Glutamatergic neuron (in vitro differentiated cells): Measurements from ENCODE around the gene TNNT1. TPM values are rescaled to one million over a fixed set of nuclear protein-coding genes. Genes with fewer than 3 reads are reported as not detected.

Source experiments
- DNase-seq: peaks from one replicate; pipeline ENCODE4 v3.0.0; 2022
- H3K27ac Mint-ChIP-seq: one replicate; pipeline ENCODE4 v1.8.0; 2020; ENCODE audit warnings: mild to moderate bottlenecking, mixed read lengths, inconsistent platforms; ENCODE audit not compliant: unreplicated experiment
- H3K27me3 Mint-ChIP-seq: one replicate; pipeline ENCODE4 v1.8.0; 2020; ENCODE audit warnings: mild to moderate bottlenecking, moderate library complexity, mixed read lengths, inconsistent platforms; ENCODE audit not compliant: unreplicated experiment
- H3K36me3 Mint-ChIP-seq: one replicate; pipeline ENCODE4 v1.8.0; 2020; ENCODE audit warnings: mild to moderate bottlenecking, mixed read lengths, inconsistent platforms; ENCODE audit not compliant: unreplicated experiment
- H3K4me1 Mint-ChIP-seq: one replicate; pipeline ENCODE4 v1.8.0; 2020; ENCODE audit warnings: mild to moderate bottlenecking, low read depth, mixed read lengths, inconsistent platforms; ENCODE audit not compliant: unreplicated experiment
- H3K4me3 Mint-ChIP-seq: one replicate; pipeline ENCODE4 v1.8.0; 2020; ENCODE audit warnings: mild to moderate bottlenecking, mixed read lengths, inconsistent platforms; ENCODE audit not compliant: unreplicated experiment
- H3K9me3 Mint-ChIP-seq: one replicate; pipeline ENCODE4 v1.8.0; 2020; ENCODE audit warnings: mild to moderate bottlenecking, moderate library complexity, mixed read lengths, inconsistent platforms; ENCODE audit not compliant: unreplicated experiment
- CTCF ChIP-seq: fragments of 200-600 bp; sonication (generic); IDR thresholded peaks from one replicate; pipeline ENCODE4 v1.5.0; 2021; ENCODE audit not compliant: partially characterized antibody, unreplicated experiment
- microRNA-seq: library from miRNA; unstranded; fragments of <30 nt; microRNA quantifications from one replicate; pipeline ENCODE4, GENCODE V29; 2020; ENCODE audit not compliant: unreplicated experiment
- total RNA-seq: library from RNA; stranded (reverse); fragmentation: NEBNext Ultra II Directional; extraction: Animal tissue kit (Norgen Biotek cat#: 25700); gene quantifications from one replicate; pipeline ENCODE4 v1.2.1, GENCODE V29; 2021; ENCODE audit not compliant: unreplicated experiment

The TNNT1 gene
- total RNA-seq, 1 donor from 2014 or later = 19.3 TPM

GRCh38 chr19:55086730-55087541, 62.1 kb downstream of the TNNT1 start:
- peak; percentile 99 for DNase-seq
- Mint-ChIP-seq H3K36me3 (peaks cover 8% of the 10 kb centered on the region), H3K9me3 (peaks cover 34% of the 10 kb centered on the region), H3K27me3 (peaks cover 40% of the 10 kb centered on the region), H3K4me3 (peak overlapping the region; percentile 100), H3K4me1 (peaks cover 24% of the 10 kb centered on the region), H3K27ac (peak overlapping the region; percentile 100)
- TF ChIP-seq CTCF = no peak

DNA sequence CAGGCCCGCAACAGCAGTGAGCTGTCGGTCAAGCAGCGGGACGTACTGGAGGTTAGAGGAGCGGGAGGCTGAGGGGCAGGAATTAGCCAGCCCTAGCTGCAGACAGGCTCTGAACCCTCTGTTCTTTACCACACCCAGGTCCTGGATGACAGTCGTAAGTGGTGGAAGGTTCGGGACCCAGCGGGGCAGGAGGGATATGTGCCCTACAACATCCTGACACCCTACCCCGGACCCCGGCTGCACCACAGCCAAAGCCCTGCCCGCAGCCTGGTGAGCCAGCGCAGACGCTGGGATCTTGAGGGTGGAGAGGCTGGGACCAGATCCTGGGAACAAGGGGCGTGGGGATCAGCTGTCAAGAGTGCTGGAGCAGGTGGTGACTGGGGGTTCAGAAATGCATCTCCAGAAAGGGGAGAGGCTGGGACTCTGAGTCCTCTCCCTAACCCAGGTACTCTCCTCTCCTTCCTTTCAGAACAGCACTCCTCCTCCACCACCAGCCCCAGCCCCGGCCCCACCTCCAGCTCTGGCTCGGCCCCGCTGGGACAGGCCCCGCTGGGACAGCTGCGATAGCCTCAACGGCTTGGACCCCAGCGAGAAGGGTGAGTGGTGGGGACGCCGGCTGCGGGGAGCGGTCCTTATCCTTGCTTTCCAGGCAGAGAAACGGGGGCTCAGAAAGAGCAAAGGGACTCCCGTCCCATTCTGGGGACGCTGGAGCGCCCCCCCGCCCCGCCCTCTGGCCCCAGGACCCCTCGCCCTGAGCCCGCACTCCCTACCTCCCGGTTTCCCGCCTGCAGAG, 62.9 kb downstream of the TNNT1 start:
- Mint-ChIP-seq H3K27ac (peak overlapping the region; percentile 85), H3K9me3 (peaks cover 36% of the 10 kb centered on the region), H3K27me3 (peaks cover 40% of the 10 kb centered on the region), H3K4me3 (peak overlapping the region; percentile 92), H3K36me3 (peaks cover 8% of the 10 kb centered on the region), H3K4me1 (peaks cover 24% of the 10 kb centered on the region)
- TF ChIP-seq CTCF = no peak
- peak; percentile 71 for DNase-seq

GRCh38 chr19:55084416-55084815, 64.6 kb downstream of the TNNT1 start:
- Mint-ChIP-seq H3K27ac (no peak overlapping the region), H3K36me3 (peaks cover 9% of the 10 kb centered on the region), H3K4me3 (peak overlapping the region; percentile 53), H3K9me3 (peaks cover 34% of the 10 kb centered on the region), H3K27me3 (peaks cover 43% of the 10 kb centered on the region), H3K4me1 (peaks cover 19% of the 10 kb centered on the region)
- no peak for DNase-seq
- no peak for TF ChIP-seq CTCF

DNA sequence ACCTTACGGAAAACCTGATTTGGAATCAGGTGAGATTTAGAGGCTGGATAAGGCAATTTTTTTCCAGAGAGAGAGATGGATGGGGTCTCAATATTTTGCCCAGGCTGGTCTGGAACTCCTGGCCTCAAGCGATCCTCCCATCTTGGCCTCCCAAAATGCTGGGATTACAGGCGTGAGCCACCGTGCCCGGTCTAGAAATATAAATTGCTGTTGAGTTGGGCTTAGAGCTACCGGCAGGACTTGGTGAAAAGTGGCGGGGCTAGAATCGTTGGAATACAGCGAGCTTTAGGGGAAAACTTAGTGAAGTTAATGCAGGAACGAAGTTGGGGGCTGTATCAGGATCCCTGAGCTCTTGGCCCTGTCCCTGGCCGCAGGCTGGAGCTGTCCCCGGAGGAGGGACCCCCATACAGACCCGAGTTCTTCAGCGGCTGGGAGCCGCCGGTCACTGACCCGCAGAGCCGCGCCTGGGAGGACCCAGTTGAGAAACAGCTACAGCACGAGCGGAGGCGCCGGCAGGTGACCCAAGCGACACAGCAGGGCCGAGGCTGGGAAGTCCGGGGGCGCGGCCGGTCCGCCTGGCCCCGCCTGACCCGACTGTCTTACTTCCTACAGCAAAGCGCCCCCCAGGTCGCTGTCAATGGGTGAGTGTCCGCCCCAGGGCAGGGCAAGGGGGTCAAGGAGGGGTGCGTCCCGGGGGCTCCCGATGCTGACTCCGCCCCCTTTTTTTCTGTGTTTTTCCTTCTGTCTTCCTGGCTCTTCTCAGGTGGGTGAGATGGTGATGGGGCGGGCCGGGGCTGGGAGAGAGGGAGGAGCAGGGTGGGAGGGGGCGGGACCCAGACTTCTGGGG, 65.8 kb downstream of the TNNT1 start:
- Mint-ChIP-seq H3K9me3 (peaks cover 33% of the 10 kb centered on the region), H3K4me1 (peaks cover 11% of the 10 kb centered on the region), H3K27me3 (peaks cover 43% of the 10 kb centered on the region), H3K36me3 (peaks cover 12% of the 10 kb centered on the region), H3K27ac (no peak overlapping the region), H3K4me3 (peak overlapping the region; percentile 68)
- TF ChIP-seq CTCF = no peak
- no peak for DNase-seq

Small RNA genes lying within 50 kb of the gene (microRNA-seq; reads per million reads assigned to microRNA genes)
- gene MIR7975 = not detected

Other genes starting within 250 kb of the TNNT1 start
- gene NCR1, start 243.1 kb downstream of the TNNT1 start, total RNA-seq = not detected
- not detected for gene NLRP7, start 201.7 kb downstream of the TNNT1 start, total RNA-seq
- 34.2 TPM for gene NLRP2, start 182.8 kb downstream of the TNNT1 start, total RNA-seq
- gene GP6, start 110.9 kb downstream of the TNNT1 start, total RNA-seq = 0.42 TPM
- gene RDH13, start 86.1 kb downstream of the TNNT1 start, total RNA-seq = 17.9 TPM
- gene EPS8L1, start 73.3 kb downstream of the TNNT1 start, total RNA-seq = 114 TPM
- 150 TPM for gene PPP1R12C, start 31.6 kb downstream of the TNNT1 start, total RNA-seq
- gene TNNI3, start 8.5 kb upstream of the TNNT1 start, total RNA-seq = 3.3 TPM
- gene DNAAF3, start 17.4 kb upstream of the TNNT1 start, total RNA-seq = 2.4 TPM
- gene SYT5, start 31.1 kb upstream of the TNNT1 start, total RNA-seq = 23.7 TPM
- gene PTPRH, start 60.3 kb upstream of the TNNT1 start, total RNA-seq = 7.4 TPM
- gene TMEM86B, start 79.6 kb upstream of the TNNT1 start, total RNA-seq = 7.6 TPM
- 82.3 TPM for gene PPP6R1, start 109.8 kb upstream of the TNNT1 start, total RNA-seq
- gene HSPBP1, start 130.9 kb upstream of the TNNT1 start, total RNA-seq = 41.5 TPM
- gene BRSK1, start 134.8 kb upstream of the TNNT1 start, total RNA-seq = 223 TPM
- not detected for gene TMEM150B, start 176.1 kb upstream of the TNNT1 start, total RNA-seq
- gene KMT5C, start 190.7 kb upstream of the TNNT1 start, total RNA-seq = 105 TPM
- gene COX6B2, start 205.5 kb upstream of the TNNT1 start, total RNA-seq = 2.8 TPM
- gene GARIN5B, start 214.1 kb upstream of the TNNT1 start, total RNA-seq = 0.17 TPM
- 18.1 TPM for gene IL11, start 221.3 kb upstream of the TNNT1 start, total RNA-seq
- gene TMEM190, start 227.6 kb upstream of the TNNT1 start, total RNA-seq = 3.7 TPM
- gene TMEM238, start 235.1 kb upstream of the TNNT1 start, total RNA-seq = 1.3 TPM
- gene RPL28, start 236.7 kb upstream of the TNNT1 start, total RNA-seq = 1,087 TPM